ENCODE measurements around the gene GGACT.
"Not testable (repeated sequence)": the region's sequence is repeated elsewhere in the genome, so short reads cannot be mapped to it uniquely, and the experiment has no call there.

Gene GGACT

DNA sequence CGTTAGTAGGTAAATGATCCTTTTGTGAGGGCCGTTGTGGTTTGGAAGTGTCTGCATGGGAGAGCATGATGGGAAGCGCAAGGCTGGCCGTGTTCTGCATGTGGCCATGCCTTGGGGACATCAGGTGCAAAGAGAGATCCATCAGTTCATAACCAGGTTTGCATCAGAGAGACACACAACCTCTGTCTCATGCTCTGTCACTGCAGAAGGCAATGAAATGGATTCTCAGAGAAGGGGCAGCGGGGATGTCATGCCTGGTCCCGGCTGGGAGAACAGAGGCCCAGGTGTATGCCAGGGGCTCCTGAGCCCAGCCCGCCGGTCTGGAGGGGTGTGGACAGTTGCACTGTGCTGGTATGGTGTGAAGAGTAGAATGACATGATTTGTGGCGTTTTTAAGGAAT, 60.2 kb downstream of the GGACT start:
- DNase-seq = no peak

DNA sequence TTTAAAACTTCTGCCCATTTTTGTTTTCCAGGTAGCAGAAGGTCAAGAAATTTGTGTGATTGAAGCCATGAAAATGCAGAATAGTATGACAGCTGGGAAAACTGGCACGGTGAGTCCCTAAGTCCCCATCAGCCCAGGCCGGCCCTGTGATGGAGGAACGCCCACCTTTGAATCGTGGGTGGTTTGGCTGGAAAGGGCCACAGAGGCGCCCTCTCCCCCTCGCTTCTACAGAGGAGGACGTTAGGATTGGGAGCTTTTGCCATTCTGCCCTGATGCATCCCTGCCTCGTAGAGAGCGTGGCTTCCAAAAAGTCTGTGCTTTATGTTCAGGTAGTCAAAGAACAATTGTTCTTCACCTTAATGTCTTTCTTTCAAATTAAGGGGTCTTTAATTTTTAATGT, 60.9 kb downstream of the GGACT start:
- no peak for DNase-seq

DNA sequence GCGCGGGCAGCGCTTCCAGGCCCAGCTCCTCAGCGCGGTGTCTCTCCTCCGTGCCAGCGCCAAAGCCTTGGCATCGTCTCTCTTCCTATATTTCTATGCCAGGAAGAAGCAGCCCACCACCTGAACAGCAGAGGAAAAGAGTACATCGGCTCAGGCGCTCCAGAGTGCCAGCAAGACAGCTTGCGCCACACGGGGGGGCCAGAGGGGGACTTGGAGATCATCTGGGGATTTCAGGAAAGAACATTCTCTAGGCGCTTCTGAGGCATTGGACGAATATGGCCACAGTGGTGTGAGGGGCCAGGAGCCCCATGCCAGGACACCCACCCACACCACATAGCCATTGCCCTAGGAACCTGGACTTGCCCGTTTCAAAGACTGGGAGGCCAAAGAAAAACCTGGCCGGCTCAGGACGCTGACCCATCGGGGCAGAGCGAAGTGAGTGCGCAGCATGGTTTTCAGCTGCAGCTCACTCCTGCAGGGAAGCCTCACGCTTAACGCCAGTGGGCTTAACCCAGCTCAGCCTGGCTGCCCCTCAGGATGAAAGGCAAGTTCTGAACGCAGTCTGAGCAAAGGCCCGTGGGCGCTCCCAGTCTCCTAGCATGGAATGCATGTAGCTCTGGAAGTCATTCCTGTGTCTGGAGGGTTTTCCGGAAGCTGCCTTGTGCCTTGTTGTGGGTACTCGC, 62.1 kb downstream of the GGACT start:
- no peak for DNase-seq

DNA sequence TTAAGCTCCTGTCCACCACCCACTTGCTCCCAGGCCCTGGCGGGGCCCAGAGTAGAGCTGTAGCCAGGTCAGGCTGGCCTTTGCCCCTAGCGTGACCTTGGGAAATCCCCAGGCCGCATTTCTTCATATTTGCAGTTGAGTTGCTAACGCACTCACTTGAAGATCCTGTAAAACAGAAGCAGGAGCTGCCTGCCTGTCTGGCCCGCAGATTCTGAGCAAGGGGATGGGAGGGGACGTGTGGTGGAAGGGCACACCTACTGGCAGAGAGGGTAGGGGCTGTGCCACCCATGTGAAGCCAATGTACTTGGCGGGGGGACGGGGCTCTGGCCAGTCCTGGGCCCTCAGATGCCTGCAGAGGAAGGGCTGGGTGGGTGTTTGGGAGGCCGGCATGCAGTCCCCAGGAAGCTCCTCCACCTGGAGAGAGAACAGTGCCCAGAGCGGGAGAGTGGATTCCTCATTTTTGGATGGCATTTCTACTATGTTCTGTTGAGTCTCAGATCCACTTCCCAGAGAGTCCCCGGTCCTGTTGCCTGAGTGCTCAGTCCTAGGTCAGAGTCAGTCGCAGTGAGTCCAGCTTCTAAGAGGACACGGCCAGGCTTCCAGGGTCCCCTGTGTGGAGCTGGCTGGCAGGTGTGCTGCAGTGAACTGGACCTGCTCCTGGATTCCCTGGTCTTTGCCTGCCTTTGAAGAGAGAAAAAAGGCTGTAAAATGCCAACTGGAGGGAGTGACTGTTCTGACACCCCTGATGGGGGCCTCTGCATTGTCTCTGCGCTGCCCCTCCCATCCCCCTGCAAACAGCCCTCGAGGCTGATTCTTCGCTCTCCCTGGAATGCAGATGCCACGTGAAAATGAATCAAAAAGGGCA, 62.9 kb downstream of the GGACT start:
- no peak for DNase-seq

DNA sequence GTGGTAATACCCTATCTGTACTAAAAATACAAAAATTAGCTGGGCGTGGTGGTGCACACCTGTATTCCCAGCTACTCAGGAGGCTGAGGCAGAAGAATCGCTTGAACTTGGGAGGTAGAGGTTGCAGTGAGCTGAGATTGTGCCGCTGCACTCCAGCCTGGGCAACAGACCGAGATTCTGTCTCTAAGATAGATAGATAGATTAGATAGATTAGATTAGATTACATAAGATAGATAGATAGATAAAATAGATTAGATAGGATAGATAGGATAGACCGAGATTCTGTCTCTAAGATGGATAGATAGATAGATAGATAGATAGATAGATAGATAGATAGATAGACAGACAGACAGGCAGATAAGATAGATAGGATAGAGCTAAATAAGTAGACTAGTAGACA, 63.9 kb downstream of the GGACT start:
- not testable (repeated sequence) for DNase-seq

DNA sequence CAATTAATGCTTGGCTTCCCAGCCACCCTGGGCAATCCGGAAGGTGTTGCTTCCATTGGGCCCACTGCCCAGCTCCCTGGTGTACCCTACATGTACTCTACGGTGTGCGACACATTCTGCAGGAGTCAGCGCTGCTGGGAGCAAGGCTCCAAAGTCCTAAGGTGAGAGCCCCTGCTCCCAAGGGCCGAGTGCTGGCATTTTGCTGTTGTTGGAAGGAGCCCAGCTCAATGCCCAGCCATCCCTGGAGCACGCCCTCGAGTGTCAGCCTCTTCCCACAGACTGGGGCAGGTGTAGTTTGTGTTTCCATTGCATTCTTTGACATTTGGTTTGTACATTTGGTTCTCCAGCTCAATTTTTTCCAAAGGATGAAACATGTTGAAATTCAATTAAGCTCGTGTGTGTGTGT, 64.6 kb downstream of the GGACT start:
- DNase-seq = no peak

DNA sequence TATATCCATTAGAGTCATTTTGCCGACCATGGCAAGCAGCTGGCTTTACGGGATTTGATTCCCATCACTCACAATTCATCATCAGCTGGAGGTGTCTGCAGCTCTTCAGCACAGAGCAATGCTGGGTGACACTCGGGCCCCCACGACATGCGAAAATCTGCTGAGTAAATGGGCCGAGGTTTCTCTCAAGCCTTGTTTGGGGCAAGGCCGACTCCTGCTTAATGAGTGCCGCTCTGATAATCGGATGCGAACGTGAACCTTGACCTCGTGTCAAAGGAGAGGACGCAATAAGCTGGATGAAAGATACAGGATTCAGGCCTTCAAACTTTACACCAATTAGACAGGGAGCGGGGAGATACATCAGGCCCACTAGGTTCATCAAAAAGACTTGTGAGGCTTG, 65.2 kb downstream of the GGACT start:
- no peak for DNase-seq

DNA sequence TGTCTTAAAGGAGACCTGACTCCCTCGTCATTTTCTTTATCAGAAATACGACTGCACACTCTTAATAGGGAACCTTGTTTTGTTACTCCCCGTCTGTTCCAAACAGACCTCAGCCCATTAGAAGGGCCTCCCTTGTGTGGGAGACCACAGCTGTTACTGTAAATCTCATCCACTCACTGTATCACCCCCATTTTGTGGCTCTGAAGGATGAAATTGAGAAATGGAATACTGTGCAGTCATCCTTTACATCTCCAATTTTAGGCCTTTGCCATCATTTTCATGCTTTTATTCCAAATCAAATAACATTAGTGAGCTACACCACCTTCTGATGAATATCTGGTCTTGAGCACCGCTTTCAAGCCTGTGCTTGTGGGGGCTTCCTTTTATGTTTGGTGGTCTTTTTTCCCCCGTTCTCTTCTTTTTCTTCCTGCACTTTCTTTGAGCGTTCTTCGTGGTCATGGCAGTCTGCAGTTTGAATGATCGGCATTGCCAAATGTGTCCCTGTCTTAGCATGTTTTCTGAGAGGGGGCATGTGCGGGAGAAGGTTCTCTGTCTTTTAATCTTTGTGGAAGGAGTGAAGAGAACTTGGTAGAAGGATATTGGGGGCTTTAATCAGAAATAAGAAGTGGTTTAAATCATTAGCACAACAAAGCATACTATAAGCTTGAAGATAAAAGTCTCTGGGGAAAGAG, 65.8 kb downstream of the GGACT start:
- DNase-seq = no peak

DNA sequence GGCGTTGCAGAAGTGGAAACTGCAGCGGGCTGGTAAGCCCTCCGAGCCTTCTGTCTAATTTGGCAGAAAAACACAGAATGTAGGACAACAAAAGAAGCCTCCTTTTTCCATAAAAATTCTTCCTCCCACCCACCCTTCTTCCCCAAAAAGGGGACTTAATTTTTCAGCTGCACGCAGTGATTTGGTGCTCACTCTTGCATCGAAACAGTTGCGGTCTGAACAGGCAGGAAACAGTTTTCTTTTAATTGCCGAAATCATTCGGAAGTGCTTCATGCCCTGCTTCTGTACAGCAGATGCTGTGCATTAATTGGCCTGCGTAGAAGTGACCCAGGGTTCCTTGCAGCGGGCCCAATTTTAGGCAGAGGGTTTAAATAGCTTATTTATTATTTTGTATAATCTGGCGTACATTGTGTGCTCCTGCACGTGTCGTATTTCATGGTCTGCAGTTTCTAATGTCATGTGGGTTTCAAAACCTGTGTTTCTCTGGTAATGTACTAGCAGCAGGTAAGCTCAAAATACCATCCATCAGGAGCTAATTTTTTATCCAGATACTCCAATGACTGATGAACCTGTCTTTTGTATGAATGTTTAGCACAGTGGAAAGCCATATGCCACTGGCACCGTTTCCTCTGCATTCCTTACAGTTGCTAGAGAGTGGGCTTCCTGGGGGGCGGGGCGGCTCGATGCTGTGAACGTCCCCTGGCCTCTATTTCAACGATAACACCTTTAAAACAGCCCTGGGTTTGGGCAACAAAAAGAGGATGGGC, 66.6 kb downstream of the GGACT start:
- DNase-seq = no peak

DNA sequence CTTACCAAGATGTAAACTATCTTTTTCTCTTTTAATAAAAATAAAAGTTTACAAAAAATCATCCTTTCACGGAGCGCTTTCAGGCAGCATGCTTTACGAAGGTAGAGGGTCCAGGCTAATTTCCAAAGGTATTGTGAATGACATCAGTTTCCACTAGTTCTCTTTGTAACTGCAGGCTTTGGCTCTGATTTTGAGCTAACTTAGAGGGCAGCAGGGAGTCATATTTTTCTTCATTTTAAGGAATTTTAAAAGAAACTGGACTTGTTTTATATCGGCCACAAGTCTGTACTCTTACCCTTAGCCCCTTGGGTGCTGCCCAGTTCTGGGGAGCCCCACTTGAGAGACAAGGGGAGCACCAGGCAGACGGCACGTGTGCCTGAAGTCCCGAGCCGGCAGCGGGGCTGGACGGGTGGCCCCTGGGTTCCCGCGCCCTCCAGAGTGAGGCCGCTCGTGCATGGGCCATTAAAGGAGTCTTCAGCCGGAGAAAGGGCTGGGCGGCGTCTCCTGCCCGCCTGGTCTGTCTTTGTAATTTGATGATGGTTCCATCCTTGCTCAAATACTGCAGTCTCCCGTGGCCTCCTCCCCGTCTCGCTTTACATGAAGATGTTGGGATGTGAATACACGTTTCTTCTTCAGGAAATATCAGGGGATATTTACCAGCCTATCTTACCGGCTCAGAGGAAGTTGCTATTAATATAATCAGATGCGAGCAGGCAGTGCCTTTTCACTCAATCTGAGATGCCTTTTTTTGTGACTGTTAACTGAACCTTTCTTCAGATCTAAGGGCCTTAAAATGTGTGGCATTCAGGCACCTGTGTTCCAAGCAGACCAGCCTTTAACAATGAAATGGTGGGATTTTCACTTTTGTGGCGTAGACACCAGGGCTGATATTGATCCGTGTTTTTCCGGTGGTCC, 67.4 kb downstream of the GGACT start:
- DNase-seq = no peak

DNA sequence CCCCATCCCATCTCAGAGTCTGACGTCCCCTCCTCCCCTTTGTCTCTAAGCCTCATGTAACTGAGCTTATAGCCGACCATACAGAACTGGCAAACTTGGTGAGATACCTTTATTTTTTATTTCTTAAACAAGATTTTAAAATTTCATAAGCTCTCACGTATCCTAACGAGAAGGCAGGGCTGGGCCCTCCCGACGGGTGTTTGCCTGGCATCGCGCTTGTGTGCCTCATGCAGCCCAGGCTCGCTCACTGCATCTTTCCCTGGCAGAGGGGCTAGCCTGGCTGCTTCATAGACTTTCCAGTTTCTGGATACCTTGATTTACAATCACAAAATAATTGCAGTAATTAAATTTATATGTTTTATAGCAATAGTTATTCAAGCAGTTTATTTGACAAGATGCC, 69.0 kb downstream of the GGACT start:
- DNase-seq = no peak

DNA sequence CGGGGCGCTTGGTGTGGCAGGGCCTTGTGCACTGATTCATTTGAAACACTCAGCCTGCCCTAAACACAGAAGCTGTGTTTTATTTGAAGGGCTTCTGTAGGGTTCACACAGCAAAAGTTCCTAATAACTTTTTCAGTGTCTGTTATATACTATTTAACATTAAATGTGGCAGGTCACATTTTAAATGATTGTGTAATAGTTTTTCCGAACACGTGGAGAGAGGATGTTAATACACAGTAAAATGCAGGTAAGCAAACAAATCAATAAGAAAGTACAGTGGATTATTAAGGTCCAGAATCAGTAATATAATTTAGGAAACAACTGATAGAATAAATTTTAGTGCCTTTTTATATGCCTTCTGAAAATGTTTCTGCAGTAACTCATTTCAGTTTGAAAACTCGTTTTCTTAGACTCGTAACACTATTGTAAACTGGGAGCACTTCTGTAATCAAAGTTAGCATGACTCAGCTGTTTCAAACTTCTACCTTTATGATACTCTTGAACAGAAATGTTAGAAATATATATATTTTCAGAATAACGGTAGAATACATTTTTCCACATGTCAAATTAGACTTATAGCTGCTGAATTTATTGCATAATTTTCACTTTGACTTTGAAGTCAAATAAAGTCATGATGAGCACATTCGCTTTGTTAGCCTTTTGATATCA, 70.1 kb downstream of the GGACT start:
- no peak for DNase-seq

DNA sequence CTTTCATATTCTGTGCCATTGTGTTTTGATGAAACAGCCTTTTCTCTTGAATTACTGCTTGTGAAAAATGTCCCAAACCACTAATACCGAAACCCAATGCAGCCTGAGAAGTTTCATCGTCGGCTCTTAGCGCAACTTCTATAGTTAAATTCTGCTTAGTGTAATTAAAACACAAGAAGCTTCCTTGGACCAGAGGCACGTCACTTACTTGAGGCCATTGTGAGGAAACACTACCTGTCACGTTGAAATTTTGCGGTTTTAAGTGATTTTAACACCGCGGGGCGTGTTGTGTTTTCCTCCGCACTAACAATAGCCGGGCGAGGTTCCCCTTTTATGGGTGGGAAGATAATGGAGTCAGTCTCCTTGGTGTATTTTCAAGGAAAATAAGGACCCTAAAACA, 70.9 kb downstream of the GGACT start:
- DNase-seq = no peak

DNA sequence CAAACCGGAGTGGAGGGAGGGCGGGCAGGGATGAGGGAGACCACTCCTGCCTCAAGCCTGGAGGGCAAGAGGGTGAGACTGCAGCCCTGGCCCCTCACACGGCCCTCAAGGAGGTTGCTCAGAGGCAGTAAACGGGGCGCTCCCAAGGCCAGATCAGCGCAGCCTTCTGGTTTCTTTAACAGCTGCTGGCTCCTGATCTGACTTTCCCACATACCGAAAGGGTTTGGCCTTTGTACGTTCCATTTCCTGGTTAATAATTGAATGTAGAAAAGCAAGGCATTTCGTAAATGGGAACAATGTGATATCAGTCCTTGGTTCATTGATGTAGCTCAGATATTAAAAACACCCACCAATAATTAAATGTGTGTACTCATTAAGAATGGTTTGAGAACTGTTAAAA, 71.5 kb downstream of the GGACT start:
- no peak for DNase-seq

DNA sequence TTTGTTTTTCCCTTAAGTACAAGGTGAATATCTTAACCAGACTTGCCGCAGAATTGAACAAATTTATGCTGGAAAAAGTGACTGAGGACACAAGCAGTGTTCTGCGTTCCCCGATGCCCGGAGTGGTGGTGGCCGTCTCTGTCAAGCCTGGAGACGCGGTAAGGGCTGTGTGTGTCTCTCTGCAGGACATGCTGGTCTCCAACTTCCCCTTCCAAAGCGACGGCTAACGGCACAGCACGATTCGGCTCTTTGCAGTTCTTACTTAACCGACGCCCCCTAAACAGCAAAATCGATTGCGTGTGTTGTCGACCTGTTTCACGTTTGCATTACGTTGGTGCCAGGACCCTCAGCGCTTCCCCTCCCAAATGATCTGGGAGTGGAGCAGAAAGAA, 73.2 kb downstream of the GGACT start:
- no peak for DNase-seq

DNA sequence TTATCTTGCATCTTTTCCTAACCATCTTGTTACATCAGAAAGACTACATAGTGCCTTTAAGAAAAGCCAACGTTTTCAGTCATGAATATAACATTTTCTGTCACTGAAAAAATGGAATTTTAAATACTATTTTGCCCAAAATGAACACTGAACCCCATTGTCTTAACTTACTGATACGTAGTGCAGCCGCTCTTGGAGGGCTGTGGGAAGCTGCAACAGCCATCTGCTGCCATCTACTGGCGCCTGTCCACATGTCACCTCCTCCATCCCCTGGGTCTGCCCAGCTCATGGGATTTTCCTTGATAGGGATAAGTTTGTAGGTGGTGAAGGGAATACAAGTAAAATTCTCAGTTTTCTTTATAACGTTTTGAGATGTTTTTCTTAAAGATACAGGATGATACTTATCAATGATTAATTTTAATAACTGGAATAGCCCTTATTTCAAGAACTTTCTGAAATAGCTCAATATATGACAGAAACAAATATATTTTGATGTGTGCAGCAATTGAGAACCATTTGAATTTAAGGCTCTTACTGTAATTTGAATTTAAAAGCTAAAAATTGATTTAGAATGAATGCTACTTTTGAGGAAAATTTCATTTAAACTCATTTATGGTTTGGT, 73.7 kb downstream of the GGACT start:
- DNase-seq = no peak

DNA sequence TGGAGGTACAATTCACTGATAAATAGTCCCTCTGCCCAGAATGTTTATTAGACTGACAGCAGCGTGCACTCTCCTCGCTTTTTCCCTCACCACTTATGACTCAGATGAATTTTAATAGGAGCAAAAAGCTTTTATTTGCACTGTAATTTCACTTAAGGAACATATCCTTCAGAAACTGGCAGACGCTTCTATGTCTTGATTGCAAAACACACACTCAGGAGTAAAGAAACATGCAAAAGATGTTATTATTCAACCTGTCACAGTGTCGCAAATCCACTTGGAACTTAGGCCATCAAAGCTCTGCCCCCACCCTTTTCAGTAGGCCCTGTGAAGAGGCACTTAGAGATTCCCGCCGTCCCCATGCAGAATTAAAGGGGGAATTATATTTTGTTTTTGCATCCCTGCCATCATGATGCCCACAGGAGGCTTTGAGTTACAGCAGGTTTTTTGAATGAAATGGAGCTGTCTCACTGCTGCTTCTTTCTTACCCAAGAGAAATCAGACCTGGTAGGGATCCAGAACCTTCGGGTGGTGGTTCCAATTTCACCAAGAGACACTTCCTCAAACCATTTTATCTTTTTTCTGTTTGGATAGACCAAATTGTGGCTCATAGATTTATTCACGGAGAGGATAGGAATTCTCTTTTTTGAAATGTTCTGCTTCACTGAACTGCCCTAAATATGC, 74.5 kb downstream of the GGACT start:
- no peak for DNase-seq

DNA sequence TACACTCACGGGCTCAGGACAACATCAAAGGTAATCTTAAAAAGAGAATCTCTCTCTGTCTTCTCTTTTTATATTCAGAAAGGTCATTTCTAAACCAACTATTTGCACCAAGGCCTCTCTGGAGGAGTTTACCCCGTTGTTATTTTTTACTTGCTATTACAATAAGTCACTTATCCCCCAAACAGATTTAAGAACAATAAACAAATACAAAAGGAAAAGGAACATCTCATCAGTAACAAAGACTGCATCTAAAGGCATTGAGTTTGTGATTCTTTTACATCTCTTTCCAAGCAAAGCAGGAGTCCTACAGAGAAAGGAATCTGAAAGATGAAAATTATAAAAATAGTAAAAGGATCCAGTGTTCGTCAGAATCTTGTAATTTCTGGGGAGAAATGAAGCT, 75.4 kb downstream of the GGACT start:
- no peak for DNase-seq

DNA sequence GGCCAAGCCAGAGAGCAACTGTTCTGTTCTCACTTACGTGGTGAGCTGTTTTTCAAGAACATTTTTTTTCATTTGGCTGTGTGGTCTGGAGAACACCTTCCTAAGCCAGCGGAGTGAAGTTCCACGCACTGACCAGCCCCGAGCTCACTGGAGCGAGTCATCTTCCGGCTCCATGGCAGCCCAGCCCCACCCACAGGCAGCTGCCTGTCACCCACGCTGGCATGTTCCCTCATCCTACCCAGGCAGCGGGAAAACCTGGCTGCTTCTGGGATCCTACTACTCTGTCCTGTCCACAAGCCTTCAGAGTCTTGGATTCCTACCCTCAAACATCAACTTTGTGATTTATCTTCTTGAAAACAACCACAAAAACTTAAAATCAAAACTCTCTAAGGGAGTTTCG, 76.2 kb downstream of the GGACT start:
- no peak for DNase-seq

DNA sequence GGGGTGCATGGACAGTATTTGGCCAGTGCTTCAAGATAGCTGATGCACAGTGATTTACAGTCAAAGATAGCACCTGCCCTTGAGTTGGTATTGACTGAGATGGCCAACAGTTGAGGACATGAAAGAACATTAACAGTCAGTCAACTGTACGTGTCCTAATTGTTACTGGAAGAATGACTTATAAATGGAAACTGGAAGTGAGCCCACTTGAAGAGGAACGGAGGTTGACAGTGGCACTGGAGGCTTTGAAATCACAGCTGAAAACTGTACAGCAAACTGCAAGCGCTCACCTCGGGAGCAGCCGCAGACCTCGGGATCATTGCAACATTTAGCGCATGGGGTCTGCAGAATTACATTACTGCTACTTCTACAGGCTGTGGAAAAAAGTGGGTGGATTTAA, 77.1 kb downstream of the GGACT start:
- DNase-seq = no peak

Measured in SIG-M5 (cell line).